ENCODE data around the gene STEAP4.

- no peak for TF ChIP-seq TCF7L2 (IDR thresholded peaks at IDR 0.05; ENCODE audit: low read depth, low read length)
- no peak for TF ChIP-seq EZH2 (conservative IDR thresholded peaks at IDR 0.05; ENCODE audit: low read depth, low read length)
- TF ChIP-seq POLR2AphosphoS5 (IDR thresholded peaks at IDR 0.05; ENCODE audit: low read depth, low read length) = no peak
- no peak for TF ChIP-seq CTCF (CRISPR knock-in tag; IDR thresholded peaks at IDR 0.05)
- no peak for TF ChIP-seq TEAD3 (CRISPR knock-in tag; optimal IDR thresholded peaks at IDR 0.05; ENCODE audit: borderline replicate concordance)
- TF ChIP-seq ZNF260 (CRISPR knock-in tag; IDR thresholded peaks at IDR 0.05; ENCODE audit: borderline replicate concordance, low read depth) = no peak
Measured at GRCh38 chr7:88299126-88299525, 7.6 kb downstream of the STEAP4 start.
